Measurements from ENCODE around the gene KLK10. TPM values are rescaled to one million over a fixed set of nuclear protein-coding genes. Genes with fewer than 3 reads are reported as not detected.

The KLK10 gene
- total RNA-seq, 1 donor from 2014 or later = not detected

DNA sequence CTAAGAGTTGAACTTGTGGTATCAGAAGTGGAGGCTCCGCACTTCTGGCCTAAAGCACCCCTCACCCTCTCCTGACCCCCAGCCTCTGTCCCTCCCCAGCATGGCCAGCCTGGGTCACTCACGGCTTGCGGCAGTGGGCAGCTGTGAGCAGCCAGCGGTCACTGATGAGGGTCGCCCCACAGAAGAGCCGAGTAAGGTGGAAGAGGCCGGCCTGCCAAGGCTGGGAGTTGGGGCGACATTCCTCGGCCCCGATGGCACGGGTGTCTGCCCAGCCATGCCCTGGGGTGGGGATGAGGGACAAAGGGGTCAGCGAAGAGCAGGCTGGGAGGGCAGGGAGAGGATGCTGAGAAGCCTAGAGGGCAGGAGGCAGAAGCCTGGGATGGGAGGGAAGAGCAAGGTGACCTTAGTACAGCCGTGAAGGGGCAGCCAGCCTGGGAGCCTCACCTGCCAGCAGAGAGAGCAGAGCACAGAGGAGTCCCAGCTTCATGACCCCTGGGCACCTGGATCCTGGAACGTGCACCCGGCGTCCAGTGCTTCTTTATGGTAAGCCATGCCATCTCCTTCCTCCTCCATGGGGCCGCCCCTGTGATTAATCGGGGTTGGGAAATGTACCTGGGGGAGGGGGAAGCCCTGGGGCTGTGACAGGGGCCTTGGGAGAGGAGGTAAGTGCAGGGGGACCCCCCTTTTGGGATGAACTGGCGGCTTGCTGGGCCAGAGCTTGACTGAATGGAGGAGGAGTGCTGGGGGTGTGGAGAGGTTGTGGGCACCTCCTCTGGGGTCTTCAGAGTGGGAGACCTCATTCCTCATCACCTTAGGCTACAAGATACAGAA is 10.2 kb downstream of the KLK10 start:
- no peak overlapping the region for H3K27ac Mint-ChIP-seq
- TF ChIP-seq, protein P1, sequence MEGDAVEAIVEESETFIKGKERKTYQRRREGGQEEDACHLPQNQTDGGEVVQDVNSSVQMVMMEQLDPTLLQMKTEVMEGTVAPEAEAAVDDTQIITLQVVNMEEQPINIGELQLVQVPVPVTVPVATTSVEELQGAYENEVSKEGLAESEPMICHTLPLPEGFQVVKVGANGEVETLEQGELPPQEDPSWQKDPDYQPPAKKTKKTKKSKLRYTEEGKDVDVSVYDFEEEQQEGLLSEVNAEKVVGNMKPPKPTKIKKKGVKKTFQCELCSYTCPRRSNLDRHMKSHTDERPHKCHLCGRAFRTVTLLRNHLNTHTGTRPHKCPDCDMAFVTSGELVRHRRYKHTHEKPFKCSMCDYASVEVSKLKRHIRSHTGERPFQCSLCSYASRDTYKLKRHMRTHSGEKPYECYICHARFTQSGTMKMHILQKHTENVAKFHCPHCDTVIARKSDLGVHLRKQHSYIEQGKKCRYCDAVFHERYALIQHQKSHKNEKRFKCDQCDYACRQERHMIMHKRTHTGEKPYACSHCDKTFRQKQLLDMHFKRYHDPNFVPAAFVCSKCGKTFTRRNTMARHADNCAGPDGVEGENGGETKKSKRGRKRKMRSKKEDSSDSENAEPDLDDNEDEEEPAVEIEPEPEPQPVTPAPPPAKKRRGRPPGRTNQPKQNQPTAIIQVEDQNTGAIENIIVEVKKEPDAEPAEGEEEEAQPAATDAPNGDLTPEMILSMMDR (IDR thresholded peaks at IDR 0.05; ENCODE audit: unreplicated experiment) = no peak
- no peaks in the 10 kb centered on the region for H3K36me3 Mint-ChIP-seq (ENCODE audit: insufficient read depth)
- H3K4me1 Mint-ChIP-seq (ENCODE audit: low read depth) = no peaks in the 10 kb centered on the region
- no peaks in the 10 kb centered on the region for H3K9me3 Mint-ChIP-seq (ENCODE audit: low read depth)
- DNase-seq (ENCODE audit: low spot score, unreplicated experiment) = no peak
- H3K4me3 Mint-ChIP-seq (ENCODE audit: low read depth) = no peak overlapping the region
- H3K27me3 Mint-ChIP-seq = peaks cover 72% of the 10 kb centered on the region

DNA sequence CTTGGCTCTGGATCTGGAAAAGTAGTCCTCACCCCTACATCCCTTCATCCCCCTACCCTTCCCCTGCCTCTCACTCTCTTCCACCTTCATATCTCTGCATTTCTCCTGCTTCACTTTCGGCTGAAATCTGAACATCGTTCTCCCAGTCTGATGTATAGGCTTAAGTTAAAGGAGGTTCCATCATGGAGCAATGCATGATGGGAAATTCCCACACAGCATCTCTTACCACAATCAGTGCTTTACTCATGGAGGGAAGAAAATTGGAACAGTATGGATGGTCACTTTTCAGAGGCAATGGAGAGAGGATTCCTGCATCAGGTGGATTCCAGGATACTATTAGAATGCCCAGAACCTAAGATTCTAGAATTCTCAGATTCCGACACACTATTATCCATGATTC is 12.0 kb downstream of the KLK10 start:
- no peaks in the 10 kb centered on the region for H3K4me1 Mint-ChIP-seq (ENCODE audit: low read depth)
- peaks cover 66% of the 10 kb centered on the region for H3K27me3 Mint-ChIP-seq
- TF ChIP-seq, protein P1 (IDR thresholded peaks at IDR 0.05; ENCODE audit: unreplicated experiment) = no peak
- H3K9me3 Mint-ChIP-seq (ENCODE audit: low read depth) = no peaks in the 10 kb centered on the region
- no peak overlapping the region for H3K4me3 Mint-ChIP-seq (ENCODE audit: low read depth)
- no peak for DNase-seq (ENCODE audit: low spot score, unreplicated experiment)
- H3K36me3 Mint-ChIP-seq (ENCODE audit: insufficient read depth) = no peaks in the 10 kb centered on the region
- H3K27ac Mint-ChIP-seq = no peak overlapping the region

- no peak for DNase-seq (ENCODE audit: low spot score, unreplicated experiment)
- Mint-ChIP-seq H3K4me3 (ENCODE audit: low read depth) (no peak overlapping the region), H3K27me3 (peaks cover 74% of the 10 kb centered on the region), H3K9me3 (ENCODE audit: low read depth) (no peaks in the 10 kb centered on the region), H3K4me1 (ENCODE audit: low read depth) (peaks cover 3% of the 10 kb centered on the region), H3K27ac (no peak overlapping the region), H3K36me3 (ENCODE audit: insufficient read depth) (no peaks in the 10 kb centered on the region)
- TF ChIP-seq, protein P1 (IDR thresholded peaks at IDR 0.05; ENCODE audit: unreplicated experiment) = no peak
Measured at GRCh38 chr19:51006406-51006805, 13.1 kb downstream of the KLK10 start.

DNA sequence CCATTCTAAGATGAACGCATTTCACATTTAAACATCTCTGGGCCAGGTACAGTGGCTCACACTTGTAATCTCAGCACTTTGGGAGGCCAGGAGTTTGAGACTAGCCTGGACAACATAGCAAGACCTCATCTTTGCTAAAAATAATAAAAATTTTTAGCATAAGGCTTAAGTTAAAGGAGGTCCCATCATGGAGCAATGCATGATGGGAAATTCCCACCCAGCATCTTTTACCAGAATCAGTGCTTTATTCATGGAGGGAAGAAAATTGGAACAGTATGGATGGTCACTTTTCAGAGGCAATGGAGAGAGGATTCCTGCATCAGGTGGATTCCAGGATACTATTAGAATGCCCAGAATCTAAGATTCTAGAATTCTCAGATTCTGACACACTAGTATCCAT is 14.3 kb downstream of the KLK10 start:
- H3K27me3 Mint-ChIP-seq = peaks cover 74% of the 10 kb centered on the region
- no peak overlapping the region for H3K27ac Mint-ChIP-seq

DNA sequence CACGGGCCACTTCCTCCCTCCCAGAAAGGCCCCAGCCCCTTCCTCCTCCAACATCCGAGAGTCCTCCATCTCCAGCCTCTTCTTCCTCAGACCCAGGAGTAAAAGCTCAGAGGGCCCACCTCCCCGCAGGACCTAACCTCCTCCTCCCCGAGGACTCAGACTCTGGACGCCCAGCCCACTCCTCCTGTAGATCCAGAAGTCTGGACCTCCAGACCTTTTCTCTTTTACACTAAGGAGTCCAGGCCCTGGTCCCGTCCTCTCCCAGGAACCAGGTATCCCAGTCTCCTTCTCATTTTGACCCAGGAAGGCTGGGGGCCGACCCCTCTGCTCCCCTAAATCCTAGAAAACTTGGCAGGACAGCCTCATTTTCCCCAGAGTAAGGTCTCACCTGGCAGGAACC is 16.2 kb downstream of the KLK10 start:
- peaks cover 8% of the 10 kb centered on the region for H3K4me1 Mint-ChIP-seq (ENCODE audit: low read depth)
- no peaks in the 10 kb centered on the region for H3K9me3 Mint-ChIP-seq (ENCODE audit: low read depth)
- no peak overlapping the region for H3K4me3 Mint-ChIP-seq (ENCODE audit: low read depth)
- H3K36me3 Mint-ChIP-seq (ENCODE audit: insufficient read depth) = no peaks in the 10 kb centered on the region
- H3K27ac Mint-ChIP-seq = no peak overlapping the region
- H3K27me3 Mint-ChIP-seq = peaks cover 62% of the 10 kb centered on the region
- TF ChIP-seq, protein P1 (IDR thresholded peaks at IDR 0.05; ENCODE audit: unreplicated experiment) = no peak
- DNase-seq (ENCODE audit: low spot score, unreplicated experiment) = no peak

More for the DNA sequence above, 14.3 kb downstream of the KLK10 start:
- no peak overlapping the region for H3K4me3 Mint-ChIP-seq (ENCODE audit: low read depth)
- H3K9me3 Mint-ChIP-seq (ENCODE audit: low read depth) = no peaks in the 10 kb centered on the region
- H3K4me1 Mint-ChIP-seq (ENCODE audit: low read depth) = peaks cover 3% of the 10 kb centered on the region
- H3K36me3 Mint-ChIP-seq (ENCODE audit: insufficient read depth) = no peaks in the 10 kb centered on the region
- TF ChIP-seq, protein P1 (IDR thresholded peaks at IDR 0.05; ENCODE audit: unreplicated experiment) = no peak
- no peak for DNase-seq (ENCODE audit: low spot score, unreplicated experiment)

Measured in progenitor cell of endocrine pancreas (in vitro differentiated cells).